Endothelial cell of umbilical vein (primary cell): ENCODE results near the gene ZMYM1. TPM values are rescaled to one million over a fixed set of nuclear protein-coding genes. Genes with fewer than 3 reads are reported as not detected.

Experiments used
- BruUV-seq: library from RNA; stranded (reverse); fragments of 400-500 nt; replicated peaks from 2 replicates; lab custom pipeline; 2021; lab: Mats Ljungman, UMichigan
- CTCF ChIA-PET: fragments of 300-600, 350-600 bp; sonication (Branson Sonifier 250); formaldehyde crosslinking; loops from one replicate; lab custom pipeline; 2021; ENCODE audit warnings: antibody characterized with exemption, inconsistent platforms; lab: Charles Lee
- POLR2A ChIA-PET: fragments of 300-600, 350-600 bp; sonication (Branson Sonifier 250); formaldehyde crosslinking; loops from one replicate; lab custom pipeline; 2021; ENCODE audit warnings: antibody characterized with exemption, inconsistent platforms; lab: Charles Lee
- DNase-seq: peaks from one replicate; pipeline ENCODE4 v3.0.0-alpha.2; 2011; ENCODE audit warnings: low read depth, low spot score
- FAIRE-seq: peaks from 2 replicates; lab custom pipeline; 2011; peaks lifted over from hg19 to GRCh38; lab: Jason Lieb, UNC
- H2AFZ ChIP-seq: 2 replicates; pipeline ENCODE4 v1.6.0; 2012; ENCODE audit warnings: low read depth, low read length, control low read depth, inconsistent platforms
- H3K27ac ChIP-seq: 2 replicates; pipeline ENCODE4 v1.5.1; 2011; ENCODE audit warnings: low read depth, mild to moderate bottlenecking, control low read depth, low read length, moderate library complexity; ENCODE audit not compliant: insufficient read depth
- H3K27me3 ChIP-seq, 2 experiments: 2 replicates each; pipeline versions ENCODE4 v1.6.0 to v1.6.1; 2011; ENCODE audit warnings: low read length in 2 of 2, mixed read lengths in 1 of 2; ENCODE audit not compliant: control insufficient read depth in 2 of 2, insufficient read depth in 2 of 2
- H3K36me3 ChIP-seq, 2 experiments: 2 replicates in 1 of 2; 3 replicates in 1 of 2; pipeline ENCODE4 v1.5.1; 2011; ENCODE audit warnings: low read length in 2 of 2, mild to moderate bottlenecking in 1 of 2, moderate library complexity in 1 of 2; ENCODE audit not compliant: control insufficient read depth in 2 of 2, insufficient read depth in 2 of 2; ENCODE audit errors: extremely low read depth in 1 of 2
- H3K4me1 ChIP-seq: 3 replicates; pipeline ENCODE4 v1.5.1; 2011; ENCODE audit warnings: mild to moderate bottlenecking, low read length; ENCODE audit not compliant: control insufficient read depth, insufficient read depth; ENCODE audit errors: extremely low read depth
- H3K4me2 ChIP-seq: 2 replicates; pipeline ENCODE4 v1.6.1; 2011; ENCODE audit warnings: low read length, control low read depth, mixed read lengths; ENCODE audit not compliant: insufficient read depth
- H3K4me3 ChIP-seq, 3 experiments: fragments of 200-600 bp in 1 of 3; sonication (generic), shearing (Covaris generic) in 1 of 3; replicated peaks in 1 of 3; 2 replicates each; pipeline ENCODE4 v1.5.1; 2011 to 2016; ENCODE audit warnings: control low read depth in 3 of 3, low read length in 3 of 3, mild to moderate bottlenecking in 2 of 3, inconsistent platforms in 1 of 3, low read depth in 1 of 3, moderate library complexity in 1 of 3; ENCODE audit not compliant: insufficient read depth in 1 of 3
- H3K79me2 ChIP-seq: 2 replicates; pipeline ENCODE4 v1.6.0; 2012; ENCODE audit warnings: low read length, inconsistent platforms; ENCODE audit not compliant: control insufficient read depth, insufficient read depth
- H3K9ac ChIP-seq: replicated peaks from 2 replicates; pipeline ENCODE3; 2011; ENCODE audit warnings: low read length, control low read depth; ENCODE audit not compliant: insufficient read depth; ENCODE audit errors: extremely low read depth
- H3K9me1 ChIP-seq: replicated peaks from 3 replicates; pipeline ENCODE4 v1.6.0; 2011; ENCODE audit warnings: mild to moderate bottlenecking, low read length; ENCODE audit not compliant: control insufficient read depth, insufficient read depth; ENCODE audit errors: extremely low read depth
- H3K9me3 ChIP-seq: replicated peaks from 2 replicates; pipeline ENCODE4 v1.5.1; 2012; ENCODE audit warnings: low read length, inconsistent platforms; ENCODE audit not compliant: control insufficient read depth, insufficient read depth
- H4K20me1 ChIP-seq: replicated peaks from 2 replicates; pipeline ENCODE3; 2011; ENCODE audit warnings: mild to moderate bottlenecking, low read length; ENCODE audit not compliant: control insufficient read depth, insufficient read depth; ENCODE audit errors: extremely low read depth
- EZH2 ChIP-seq: IDR thresholded peaks from 2 replicates; pipeline ENCODE4 v1.6.1; 2012; ENCODE audit warnings: borderline replicate concordance, low read depth, mild to moderate bottlenecking, moderate library complexity, low read length, inconsistent platforms; ENCODE audit not compliant: severe bottlenecking
- FOS ChIP-seq: IDR thresholded peaks from 2 replicates; pipeline ENCODE4 v1.6.1; 2011; ENCODE audit warnings: mild to moderate bottlenecking, low read length, moderate library complexity, borderline replicate concordance; ENCODE audit not compliant: insufficient read depth
- GATA2 ChIP-seq: IDR thresholded peaks from 2 replicates; pipeline ENCODE4 v1.7.0; 2011; ENCODE audit warnings: low read depth, mild to moderate bottlenecking, moderate library complexity, mixed read lengths, low read length; ENCODE audit not compliant: insufficient read length, insufficient read depth
- JUN ChIP-seq: IDR thresholded peaks from 2 replicates; pipeline ENCODE4 v1.6.1; 2011; ENCODE audit warnings: borderline replicate concordance, low read depth; ENCODE audit not compliant: insufficient read length, insufficient read depth
- MYC ChIP-seq: IDR thresholded peaks from one replicate; pipeline ENCODE4 v1.6.1; 2011; ENCODE audit warnings: mild to moderate bottlenecking, low read depth, low read length
- POLR2A ChIP-seq: IDR thresholded peaks from 2 replicates; pipeline ENCODE4 v1.6.1; 2012; ENCODE audit warnings: low read depth, mild to moderate bottlenecking, control low read depth, low read length
- POLR2AphosphoS5 ChIP-seq: IDR thresholded peaks from 2 replicates; pipeline ENCODE4 v1.6.1; 2012; ENCODE audit warnings: low read depth, mild to moderate bottlenecking, control low read depth, low read length, moderate library complexity; ENCODE audit not compliant: insufficient read depth
- dilution Hi-C: fragments of 300-500 bp; cut with MboI; formaldehyde crosslinking; loops from one replicate; pipeline ENCODE4 v1.15.0; 2019; ENCODE audit warnings: low sequenced_read_pairs; ENCODE audit not compliant: extremely low pct_ligation_motif_present
- intact Hi-C: fragments of 100-400 bp; cut with micrococcal nuclease; formaldehyde crosslinking; loops from one replicate; pipeline ENCODE4 v1.10.0; 2022
- polyA plus RNA-seq, 4 experiments: library from polyadenylated mRNA; depleted of rRNA in 3 of 4; stranded (reverse) in 3 of 4; unstranded in 1 of 4; fragments of >200 nt; gene quantifications; 2 replicates each; pipeline versions ENCODE4 v1.2.1 to v1.2.3, GENCODE V29; 2011 to 2012; ENCODE audit warnings: missing spikeins in 1 of 4
- total RNA-seq: library from RNA; stranded (reverse); gene quantifications from 2 replicates; pipeline ENCODE4 v1.2.3, GENCODE V29; 2021
- TF ChIP-seq, protein P1 (sequence below): IDR thresholded peaks from 2 replicates; pipeline ENCODE4 v1.6.1; 2011; ENCODE audit not compliant: insufficient read depth, insufficient read length
- TF ChIP-seq, protein P2 (sequence below), 2 donors: IDR thresholded peaks; 1 replicate in 1 of 2; 2 replicates in 1 of 2; pipeline ENCODE4 v1.5.1; 2011; ENCODE audit warnings: low read length in 2 of 2, mild to moderate bottlenecking in 2 of 2, moderate library complexity in 2 of 2, control low read depth in 1 of 2, inconsistent platforms in 1 of 2, low read depth in 1 of 2; ENCODE audit not compliant: insufficient read depth in 1 of 2; ENCODE audit errors: extremely low read depth in 1 of 2

The ZMYM1 gene
- total and polyA plus RNA-seq, 2 donors (not counting 3 experiments of a cell fraction or from before 2014, with no cell fraction given) = 5.8 to 21.4 TPM

DNA sequence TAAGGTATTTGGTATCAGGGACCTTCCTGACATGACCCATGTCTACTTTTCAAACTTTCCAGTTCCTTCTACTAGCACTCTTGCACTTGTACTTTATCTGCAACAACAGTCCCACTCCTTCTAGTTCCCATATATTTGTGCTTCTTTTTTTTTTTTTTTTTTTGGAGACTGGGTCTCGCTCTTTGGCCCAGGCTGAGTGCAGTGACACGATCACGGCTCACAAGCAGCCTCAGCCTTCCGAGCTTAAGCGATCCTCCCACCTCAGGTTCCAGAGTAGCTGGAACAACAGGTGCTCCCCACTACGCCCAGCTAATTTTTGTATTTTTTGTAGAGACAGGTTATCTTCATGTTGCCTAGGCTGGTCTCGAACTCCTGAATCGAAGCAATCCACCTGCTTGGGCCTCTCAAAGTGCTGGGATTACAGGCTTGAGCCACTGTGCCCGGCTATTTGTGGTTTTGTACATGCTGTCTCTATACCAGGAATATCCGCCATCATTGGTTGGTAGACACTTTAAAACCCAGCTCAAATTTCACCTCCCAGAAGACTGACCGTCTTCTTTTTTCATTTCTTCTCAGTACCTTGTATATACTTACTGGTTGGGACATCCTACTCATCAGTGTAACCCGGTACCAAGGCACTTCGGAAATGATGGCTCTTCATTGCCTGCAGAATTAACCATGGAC lies 1.1 kb downstream of the ZMYM1 start:
- Histone ChIP-seq H4K20me1 (no peaks in the 10 kb centered on the region), H2AFZ (no peak overlapping the region), H3K4me2 (peak overlapping the region; percentile 59), H3K9me1 (no peaks in the 10 kb centered on the region), H3K9ac (peak overlapping the region; percentile 84), H3K27me3 (no peaks in the 10 kb centered on the region), H3K79me2 (peaks cover 48% of the 10 kb centered on the region), H3K9me3 (no peaks in the 10 kb centered on the region), H3K4me3 (peak overlapping the region; percentile 41 to 78 (median 74)), H3K36me3 (no peaks in the 10 kb centered on the region), H3K4me1 (peaks cover 16% of the 10 kb centered on the region), H3K27ac (peak overlapping the region; percentile 60)
- no TSS peak for BruUV-seq
- TF ChIP-seq MYC = no peak
- TF ChIP-seq EZH2 = no peak
- TF ChIP-seq, protein P1, sequence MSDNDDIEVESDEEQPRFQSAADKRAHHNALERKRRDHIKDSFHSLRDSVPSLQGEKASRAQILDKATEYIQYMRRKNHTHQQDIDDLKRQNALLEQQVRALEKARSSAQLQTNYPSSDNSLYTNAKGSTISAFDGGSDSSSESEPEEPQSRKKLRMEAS = no peak
- TF ChIP-seq JUN = no peak
- TF ChIP-seq FOS = no peak
- TF ChIP-seq POLR2AphosphoS5 = no peak
- no peak for TF ChIP-seq GATA2
- TF ChIP-seq, protein P2, sequence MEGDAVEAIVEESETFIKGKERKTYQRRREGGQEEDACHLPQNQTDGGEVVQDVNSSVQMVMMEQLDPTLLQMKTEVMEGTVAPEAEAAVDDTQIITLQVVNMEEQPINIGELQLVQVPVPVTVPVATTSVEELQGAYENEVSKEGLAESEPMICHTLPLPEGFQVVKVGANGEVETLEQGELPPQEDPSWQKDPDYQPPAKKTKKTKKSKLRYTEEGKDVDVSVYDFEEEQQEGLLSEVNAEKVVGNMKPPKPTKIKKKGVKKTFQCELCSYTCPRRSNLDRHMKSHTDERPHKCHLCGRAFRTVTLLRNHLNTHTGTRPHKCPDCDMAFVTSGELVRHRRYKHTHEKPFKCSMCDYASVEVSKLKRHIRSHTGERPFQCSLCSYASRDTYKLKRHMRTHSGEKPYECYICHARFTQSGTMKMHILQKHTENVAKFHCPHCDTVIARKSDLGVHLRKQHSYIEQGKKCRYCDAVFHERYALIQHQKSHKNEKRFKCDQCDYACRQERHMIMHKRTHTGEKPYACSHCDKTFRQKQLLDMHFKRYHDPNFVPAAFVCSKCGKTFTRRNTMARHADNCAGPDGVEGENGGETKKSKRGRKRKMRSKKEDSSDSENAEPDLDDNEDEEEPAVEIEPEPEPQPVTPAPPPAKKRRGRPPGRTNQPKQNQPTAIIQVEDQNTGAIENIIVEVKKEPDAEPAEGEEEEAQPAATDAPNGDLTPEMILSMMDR (IDR thresholded peaks at IDR 0.05; ENCODE audit: extremely low read depth in 1 of 2, insufficient read depth in 1 of 2, low read depth in 1 of 2, low read length in 2 of 2) = no peak
- no peak for TF ChIP-seq POLR2A
- ChIA-PET CTCF (interaction anchor here (1.4 kb wide), 1 partner anchor 33 kb away, joined by 4 read pairs; no protein-coding TSS in a partner anchor), POLR2A (no interaction called here)
- FAIRE-seq (no peak), DNase-seq (no peak)
- intact Hi-C loops = no loop called here
- dilution Hi-C loops = no loop called here
